H9 (cell line): ENCODE results near the gene LASP1. TPM values are rescaled to one million over a fixed set of nuclear protein-coding genes. Genes with fewer than 3 reads are reported as not detected.

Experiments
- DNase-seq: peaks from one replicate; pipeline ENCODE4 v3.0.0-alpha.2; 2017
- H2AFZ ChIP-seq: one replicate; pipeline ENCODE4 v1.6.1; 2013; ENCODE audit warnings: mild to moderate bottlenecking, low read length, control low read depth, moderate library complexity
- H2AK5ac ChIP-seq: 2 replicates; pipeline ENCODE4 v1.6.1; 2013; ENCODE audit warnings: low read length, control low read depth, mixed read lengths; ENCODE audit not compliant: insufficient read length
- H2BK120ac ChIP-seq: one replicate; pipeline ENCODE4 v1.6.1; 2013; ENCODE audit warnings: low read depth, mild to moderate bottlenecking, low read length, control low read depth, inconsistent platforms; ENCODE audit not compliant: poor library complexity, severe bottlenecking
- H2BK12ac ChIP-seq: 2 replicates; pipeline ENCODE4 v1.6.1; 2013; ENCODE audit warnings: low read length, control low read depth, mixed read lengths, low read depth; ENCODE audit not compliant: insufficient read length
- H2BK15ac ChIP-seq: 2 replicates; pipeline ENCODE4 v1.6.1; 2013; ENCODE audit warnings: low read depth, low read length, control low read depth
- H2BK20ac ChIP-seq: one replicate; pipeline ENCODE4 v1.6.1; 2013; ENCODE audit warnings: low read depth, mild to moderate bottlenecking, low read length, control low read depth, inconsistent platforms; ENCODE audit not compliant: poor library complexity, severe bottlenecking
- H2BK5ac ChIP-seq: 2 replicates; pipeline ENCODE4 v1.6.1; 2013; ENCODE audit warnings: low read length, control low read depth, mixed read lengths; ENCODE audit not compliant: insufficient read length
- H3K14ac ChIP-seq: 2 replicates; pipeline ENCODE4 v1.6.1; 2013; ENCODE audit warnings: low read length, control low read depth; ENCODE audit not compliant: insufficient read depth
- H3K18ac ChIP-seq: 2 replicates; pipeline ENCODE4 v1.6.1; 2013; ENCODE audit warnings: low read depth, mild to moderate bottlenecking, mixed read lengths, low read length, control low read depth; ENCODE audit not compliant: insufficient read length
- H3K23ac ChIP-seq: 2 replicates; pipeline ENCODE4 v1.6.1; 2013; ENCODE audit warnings: low read length, control low read depth, mixed read lengths, low read depth; ENCODE audit not compliant: insufficient read length
- H3K23me2 ChIP-seq: 2 replicates; pipeline ENCODE4 v1.6.1; 2013; ENCODE audit warnings: low read depth, mild to moderate bottlenecking, mixed read lengths, low read length, control low read depth; ENCODE audit not compliant: insufficient read length, poor library complexity, severe bottlenecking
- H3K27ac ChIP-seq: 2 replicates; pipeline ENCODE4 v1.5.1; 2013; ENCODE audit warnings: low read length, control low read depth, mixed read lengths, low read depth; ENCODE audit not compliant: insufficient read length
- H3K27me3 ChIP-seq: 2 replicates; pipeline ENCODE4 v1.6.1; 2013; ENCODE audit warnings: low read length, control low read depth, inconsistent platforms; ENCODE audit not compliant: insufficient read depth
- H3K4ac ChIP-seq: 2 replicates; pipeline ENCODE4 v1.6.1; 2013; ENCODE audit warnings: low read depth, mild to moderate bottlenecking, control low read depth, inconsistent platforms, low read length, moderate library complexity
- H3K4me1 ChIP-seq: 2 replicates; pipeline ENCODE4 v1.6.1; 2013; ENCODE audit warnings: low read length, control low read depth, inconsistent platforms; ENCODE audit not compliant: insufficient read depth
- H3K4me2 ChIP-seq: 2 replicates; pipeline ENCODE4 v1.6.1; 2013; ENCODE audit warnings: low read length, control low read depth, mixed read lengths; ENCODE audit not compliant: insufficient read length, insufficient read depth
- H3K56ac ChIP-seq: 2 replicates; pipeline ENCODE4 v1.6.1; 2013; ENCODE audit warnings: low read depth, mild to moderate bottlenecking, mixed read lengths, low read length, control low read depth; ENCODE audit not compliant: insufficient read length
- H3K79me1 ChIP-seq: 2 replicates; pipeline ENCODE4 v1.6.1; 2013; ENCODE audit warnings: low read depth, mild to moderate bottlenecking, moderate library complexity, low read length, control low read depth, inconsistent platforms; ENCODE audit not compliant: insufficient read depth, poor library complexity, severe bottlenecking
- H3K79me2 ChIP-seq: 2 replicates; pipeline ENCODE4 v1.6.1; 2013; ENCODE audit warnings: low read length, control low read depth, inconsistent platforms; ENCODE audit not compliant: insufficient read depth
- H3K9ac ChIP-seq: 2 replicates; pipeline ENCODE4 v1.6.1; 2013; ENCODE audit warnings: low read length, control low read depth, mixed read lengths; ENCODE audit not compliant: insufficient read length; ENCODE audit errors: extremely low read depth
- H3K9me3 ChIP-seq: one replicate; pipeline ENCODE4 v1.6.1; 2013; ENCODE audit warnings: low read depth, low read length, inconsistent platforms; ENCODE audit not compliant: control insufficient read depth
- H3T11ph ChIP-seq: one replicate; pipeline ENCODE4 v1.6.1; 2013; ENCODE audit warnings: mild to moderate bottlenecking, low read length, control low read depth, inconsistent platforms
- H4K20me1 ChIP-seq: one replicate; pipeline ENCODE4 v1.6.1; 2013; ENCODE audit not compliant: control insufficient read depth, insufficient read length, insufficient read depth
- H4K5ac ChIP-seq: 2 replicates; pipeline ENCODE4 v1.6.1; 2013; ENCODE audit warnings: low read depth, mild to moderate bottlenecking, mixed read lengths, low read length, control low read depth; ENCODE audit not compliant: insufficient read length
- H4K8ac ChIP-seq: replicated peaks from 2 replicates; pipeline ENCODE4 v1.6.1; 2013; ENCODE audit warnings: low read length, control low read depth, mixed read lengths, low read depth; ENCODE audit not compliant: insufficient read length
- H4K91ac ChIP-seq: 2 replicates; pipeline ENCODE4 v1.6.1; 2013; ENCODE audit warnings: low read depth, mild to moderate bottlenecking, moderate library complexity, mixed read lengths, low read length, control low read depth; ENCODE audit not compliant: insufficient read length
- H3K27ac Mint-ChIP-seq, 3 experiments: 2 replicates in 2 of 3; 3 replicates in 1 of 3; pipeline ENCODE4 v1.8.0; 2020 to 2021; ENCODE audit warnings: mixed read lengths in 3 of 3, mild to moderate bottlenecking in 1 of 3, moderate library complexity in 1 of 3
- H3K27me3 Mint-ChIP-seq: 2 replicates; pipeline ENCODE4 v1.8.0; 2021; ENCODE audit warnings: low read depth, mild to moderate bottlenecking, moderate library complexity, mixed read lengths
- H3K36me3 Mint-ChIP-seq, 3 experiments: 2 replicates in 2 of 3; 3 replicates in 1 of 3; pipeline ENCODE4 v1.8.0; 2020 to 2021; ENCODE audit warnings: low read depth in 3 of 3, mixed read lengths in 3 of 3; ENCODE audit not compliant: insufficient read depth in 1 of 3
- H3K4me1 Mint-ChIP-seq, 2 experiments: 2 replicates each; pipeline ENCODE4 v1.8.0; 2020; ENCODE audit warnings: mixed read lengths in 2 of 2
- H3K4me3 Mint-ChIP-seq, 2 experiments: 2 replicates in 1 of 2; 3 replicates in 1 of 2; pipeline ENCODE4 v1.8.0; 2020 to 2021; ENCODE audit warnings: mild to moderate bottlenecking in 2 of 2, mixed read lengths in 2 of 2, moderate library complexity in 1 of 2
- H3K9me3 Mint-ChIP-seq, 2 experiments: 2 replicates in 1 of 2; 3 replicates in 1 of 2; pipeline ENCODE4 v1.8.0; 2020; ENCODE audit warnings: mild to moderate bottlenecking in 2 of 2, mixed read lengths in 2 of 2, moderate library complexity in 1 of 2
- CTCF ChIP-seq: fragments of 200-600 bp; sonication (generic); conservative IDR thresholded peaks from 3 replicates; pipeline ENCODE4 v1.8.0; 2021; ENCODE audit warnings: antibody characterized with exemption, mild to moderate bottlenecking
- WGBS: extraction: QIAGEN DNeasy Blood & Tissue Kit; methylation state at CpG from one replicate; pipeline ENCODE4 v1.1.7; 2013; ENCODE audit warnings: missing lambda C conversion rate, low lambda C conversion rate, mixed read lengths; ENCODE audit not compliant: insufficient read length; ENCODE audit errors: extremely low coverage; 5-methylcytosine and 5-hydroxymethylcytosine counted together
- total RNA-seq: library from RNA; stranded (reverse); gene quantifications from 2 replicates; pipeline ENCODE4 v1.2.1, GENCODE V29; 2021

LASP1 gene
- total RNA-seq, 1 experiment from 2014 or later, result 121 TPM

GRCh38 chr17:38959508-38959907 is 89.7 kb downstream of the LASP1 start:
- Histone ChIP-seq H3K18ac (no peak overlapping the region), H3T11ph (no peak overlapping the region), H3K56ac (no peak overlapping the region), H2BK20ac (no peak overlapping the region), H3K27ac (no peak overlapping the region), H3K27me3 (no peaks in the 10 kb centered on the region), H3K9me3 (no peaks in the 10 kb centered on the region), H4K5ac (no peak overlapping the region), H3K4me1 (no peaks in the 10 kb centered on the region), H3K14ac (no peak overlapping the region), H4K20me1 (no peaks in the 10 kb centered on the region), H4K8ac (no peak overlapping the region), H3K9ac (no peak overlapping the region), H2AFZ (no peak overlapping the region), H2BK15ac (no peak overlapping the region), H2BK120ac (no peak overlapping the region), H3K4me2 (no peak overlapping the region), H2AK5ac (no peak overlapping the region), H3K23ac (no peak overlapping the region), H3K23me2 (no peaks in the 10 kb centered on the region), H2BK12ac (no peak overlapping the region), H3K4ac (no peak overlapping the region), H3K79me1 (no peaks in the 10 kb centered on the region), H2BK5ac (no peak overlapping the region), H3K79me2 (no peaks in the 10 kb centered on the region), H4K91ac (no peak overlapping the region)
- no peak for TF ChIP-seq CTCF
- no peaks in the 10 kb centered on the region for H3K27me3 Mint-ChIP-seq
- no peak for DNase-seq
- no peak overlapping the region for H3K27ac Mint-ChIP-seq
- no peaks in the 10 kb centered on the region for H3K36me3 Mint-ChIP-seq
- no CpG with 5 or more reads among the region's 3 CpGs for WGBS
- H3K9me3 Mint-ChIP-seq, result no peaks in the 10 kb centered on the region
- H3K4me1 Mint-ChIP-seq, result no peaks in the 10 kb centered on the region
- no peak overlapping the region for H3K4me3 Mint-ChIP-seq
